Endothelial cell of umbilical vein (primary cell): ENCODE results near the gene CTTNBP2. TPM values are rescaled to one million over a fixed set of nuclear protein-coding genes. Genes with fewer than 3 reads are reported as not detected.

Source experiments
- BruUV-seq: library from RNA; stranded (reverse); fragments of 400-500 nt; replicated peaks from 2 replicates; lab custom pipeline; 2021; lab: Mats Ljungman, UMichigan
- CTCF ChIA-PET: fragments of 300-600, 350-600 bp; sonication (Branson Sonifier 250); formaldehyde crosslinking; loops from one replicate; lab custom pipeline; 2021; ENCODE audit warnings: antibody characterized with exemption, inconsistent platforms; lab: Charles Lee
- POLR2A ChIA-PET: fragments of 300-600, 350-600 bp; sonication (Branson Sonifier 250); formaldehyde crosslinking; loops from one replicate; lab custom pipeline; 2021; ENCODE audit warnings: antibody characterized with exemption, inconsistent platforms; lab: Charles Lee
- DNase-seq: peaks from one replicate; pipeline ENCODE4 v3.0.0-alpha.2; 2011; ENCODE audit warnings: low read depth, low spot score
- FAIRE-seq: peaks from 2 replicates; lab custom pipeline; 2011; peaks lifted over from hg19 to GRCh38; lab: Jason Lieb, UNC
- H2AFZ ChIP-seq: 2 replicates; pipeline ENCODE4 v1.6.0; 2012; ENCODE audit warnings: low read depth, low read length, control low read depth, inconsistent platforms
- H3K27ac ChIP-seq: 2 replicates; pipeline ENCODE4 v1.5.1; 2011; ENCODE audit warnings: low read depth, mild to moderate bottlenecking, control low read depth, low read length, moderate library complexity; ENCODE audit not compliant: insufficient read depth
- H3K27me3 ChIP-seq, 2 experiments: 2 replicates each; pipeline versions ENCODE4 v1.6.0 to v1.6.1; 2011; ENCODE audit warnings: low read length in 2 of 2, mixed read lengths in 1 of 2; ENCODE audit not compliant: control insufficient read depth in 2 of 2, insufficient read depth in 2 of 2
- H3K36me3 ChIP-seq, 2 experiments: 2 replicates in 1 of 2; 3 replicates in 1 of 2; pipeline ENCODE4 v1.5.1; 2011; ENCODE audit warnings: low read length in 2 of 2, mild to moderate bottlenecking in 1 of 2, moderate library complexity in 1 of 2; ENCODE audit not compliant: control insufficient read depth in 2 of 2, insufficient read depth in 2 of 2; ENCODE audit errors: extremely low read depth in 1 of 2
- H3K4me1 ChIP-seq: 3 replicates; pipeline ENCODE4 v1.5.1; 2011; ENCODE audit warnings: mild to moderate bottlenecking, low read length; ENCODE audit not compliant: control insufficient read depth, insufficient read depth; ENCODE audit errors: extremely low read depth
- H3K4me2 ChIP-seq: 2 replicates; pipeline ENCODE4 v1.6.1; 2011; ENCODE audit warnings: low read length, control low read depth, mixed read lengths; ENCODE audit not compliant: insufficient read depth
- H3K4me3 ChIP-seq, 3 experiments: fragments of 200-600 bp in 1 of 3; sonication (generic), shearing (Covaris generic) in 1 of 3; replicated peaks in 1 of 3; 2 replicates each; pipeline ENCODE4 v1.5.1; 2011 to 2016; ENCODE audit warnings: control low read depth in 3 of 3, low read length in 3 of 3, mild to moderate bottlenecking in 2 of 3, inconsistent platforms in 1 of 3, low read depth in 1 of 3, moderate library complexity in 1 of 3; ENCODE audit not compliant: insufficient read depth in 1 of 3
- H3K79me2 ChIP-seq: 2 replicates; pipeline ENCODE4 v1.6.0; 2012; ENCODE audit warnings: low read length, inconsistent platforms; ENCODE audit not compliant: control insufficient read depth, insufficient read depth
- H3K9ac ChIP-seq: replicated peaks from 2 replicates; pipeline ENCODE3; 2011; ENCODE audit warnings: low read length, control low read depth; ENCODE audit not compliant: insufficient read depth; ENCODE audit errors: extremely low read depth
- H3K9me1 ChIP-seq: replicated peaks from 3 replicates; pipeline ENCODE4 v1.6.0; 2011; ENCODE audit warnings: mild to moderate bottlenecking, low read length; ENCODE audit not compliant: control insufficient read depth, insufficient read depth; ENCODE audit errors: extremely low read depth
- H3K9me3 ChIP-seq: replicated peaks from 2 replicates; pipeline ENCODE4 v1.5.1; 2012; ENCODE audit warnings: low read length, inconsistent platforms; ENCODE audit not compliant: control insufficient read depth, insufficient read depth
- H4K20me1 ChIP-seq: replicated peaks from 2 replicates; pipeline ENCODE3; 2011; ENCODE audit warnings: mild to moderate bottlenecking, low read length; ENCODE audit not compliant: control insufficient read depth, insufficient read depth; ENCODE audit errors: extremely low read depth
- EZH2 ChIP-seq: IDR thresholded peaks from 2 replicates; pipeline ENCODE4 v1.6.1; 2012; ENCODE audit warnings: borderline replicate concordance, low read depth, mild to moderate bottlenecking, moderate library complexity, low read length, inconsistent platforms; ENCODE audit not compliant: severe bottlenecking
- MYC ChIP-seq: IDR thresholded peaks from one replicate; pipeline ENCODE4 v1.6.1; 2011; ENCODE audit warnings: mild to moderate bottlenecking, low read depth, low read length
- POLR2A ChIP-seq: IDR thresholded peaks from 2 replicates; pipeline ENCODE4 v1.6.1; 2012; ENCODE audit warnings: low read depth, mild to moderate bottlenecking, control low read depth, low read length
- dilution Hi-C: fragments of 300-500 bp; cut with MboI; formaldehyde crosslinking; loops from one replicate; pipeline ENCODE4 v1.15.0; 2019; ENCODE audit warnings: low sequenced_read_pairs; ENCODE audit not compliant: extremely low pct_ligation_motif_present
- intact Hi-C: fragments of 100-400 bp; cut with micrococcal nuclease; formaldehyde crosslinking; loops from one replicate; pipeline ENCODE4 v1.10.0; 2022
- polyA plus RNA-seq, 4 experiments: library from polyadenylated mRNA; depleted of rRNA in 3 of 4; stranded (reverse) in 3 of 4; unstranded in 1 of 4; fragments of >200 nt; gene quantifications; 2 replicates each; pipeline versions ENCODE4 v1.2.1 to v1.2.3, GENCODE V29; 2011 to 2012; ENCODE audit warnings: missing spikeins in 1 of 4
- total RNA-seq: library from RNA; stranded (reverse); gene quantifications from 2 replicates; pipeline ENCODE4 v1.2.3, GENCODE V29; 2021
- TF ChIP-seq, protein P1 (sequence below): IDR thresholded peaks from 2 replicates; pipeline ENCODE4 v1.6.1; 2011; ENCODE audit not compliant: insufficient read depth, insufficient read length
- TF ChIP-seq, protein P2 (sequence below), 2 donors: IDR thresholded peaks; 1 replicate in 1 of 2; 2 replicates in 1 of 2; pipeline ENCODE4 v1.5.1; 2011; ENCODE audit warnings: low read length in 2 of 2, mild to moderate bottlenecking in 2 of 2, moderate library complexity in 2 of 2, control low read depth in 1 of 2, inconsistent platforms in 1 of 2, low read depth in 1 of 2; ENCODE audit not compliant: insufficient read depth in 1 of 2; ENCODE audit errors: extremely low read depth in 1 of 2

Gene CTTNBP2
- total and polyA plus RNA-seq, 2 donors (not counting 3 experiments of a cell fraction or from before 2014, with no cell fraction given) = 0.08 to 0.35 TPM

DNA sequence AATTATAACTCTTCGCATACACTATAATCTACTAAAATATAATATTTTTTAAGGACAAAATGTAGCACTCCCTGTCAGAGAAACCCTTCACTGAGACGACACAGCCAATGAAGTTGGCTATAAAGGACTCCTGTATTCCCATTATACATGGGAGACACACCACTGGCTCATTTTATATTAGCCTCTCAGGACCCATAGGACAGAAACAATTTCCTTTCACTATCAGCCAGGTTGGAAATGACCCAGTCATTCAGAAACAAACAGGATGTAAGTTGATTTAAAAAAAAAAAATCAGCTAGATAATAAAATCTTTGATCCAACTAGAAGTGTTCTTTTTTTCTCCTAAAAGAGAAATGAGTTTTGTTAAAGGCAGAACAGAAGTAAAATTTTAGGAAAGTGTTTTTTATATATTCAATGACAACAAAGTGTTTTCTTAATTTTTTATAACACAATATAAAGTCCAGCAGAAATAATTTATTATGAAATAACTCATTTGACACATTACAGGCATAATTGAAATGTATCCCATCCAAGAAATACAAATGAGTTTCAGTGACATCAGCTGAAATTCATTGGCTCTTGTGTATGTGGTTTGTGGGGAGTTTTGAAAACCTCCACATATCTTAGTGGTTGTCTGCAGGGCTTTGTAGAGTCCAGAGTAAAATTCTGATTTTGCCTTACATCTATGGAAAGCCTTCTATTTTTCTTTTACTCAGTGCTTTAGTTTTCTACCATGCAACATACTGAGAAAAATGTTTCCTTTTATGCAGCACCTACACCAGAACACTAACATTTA lies 64.1 kb downstream of the CTTNBP2 start:
- Histone ChIP-seq H3K4me2 (no peak overlapping the region), H2AFZ (no peak overlapping the region), H3K9me1 (no peaks in the 10 kb centered on the region), H3K9ac (no peak overlapping the region), H3K27ac (no peak overlapping the region), H3K4me3 (no peak overlapping the region), H3K36me3 (no peaks in the 10 kb centered on the region), H4K20me1 (no peaks in the 10 kb centered on the region), H3K9me3 (no peaks in the 10 kb centered on the region), H3K27me3 (peaks cover 0 to 3% of the 10 kb centered on the region in 2 experiments), H3K4me1 (no peaks in the 10 kb centered on the region), H3K79me2 (no peaks in the 10 kb centered on the region)
- POLR2A ChIA-PET = no interaction called here
- dilution Hi-C loops (no loop called here), intact Hi-C loops (no loop called here)
- BruUV-seq = no TSS peak
- TF ChIP-seq EZH2 (no peak), MYC (no peak), POLR2A (no peak)
- TF ChIP-seq, protein P1, sequence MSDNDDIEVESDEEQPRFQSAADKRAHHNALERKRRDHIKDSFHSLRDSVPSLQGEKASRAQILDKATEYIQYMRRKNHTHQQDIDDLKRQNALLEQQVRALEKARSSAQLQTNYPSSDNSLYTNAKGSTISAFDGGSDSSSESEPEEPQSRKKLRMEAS = no peak
- TF ChIP-seq, protein P2, sequence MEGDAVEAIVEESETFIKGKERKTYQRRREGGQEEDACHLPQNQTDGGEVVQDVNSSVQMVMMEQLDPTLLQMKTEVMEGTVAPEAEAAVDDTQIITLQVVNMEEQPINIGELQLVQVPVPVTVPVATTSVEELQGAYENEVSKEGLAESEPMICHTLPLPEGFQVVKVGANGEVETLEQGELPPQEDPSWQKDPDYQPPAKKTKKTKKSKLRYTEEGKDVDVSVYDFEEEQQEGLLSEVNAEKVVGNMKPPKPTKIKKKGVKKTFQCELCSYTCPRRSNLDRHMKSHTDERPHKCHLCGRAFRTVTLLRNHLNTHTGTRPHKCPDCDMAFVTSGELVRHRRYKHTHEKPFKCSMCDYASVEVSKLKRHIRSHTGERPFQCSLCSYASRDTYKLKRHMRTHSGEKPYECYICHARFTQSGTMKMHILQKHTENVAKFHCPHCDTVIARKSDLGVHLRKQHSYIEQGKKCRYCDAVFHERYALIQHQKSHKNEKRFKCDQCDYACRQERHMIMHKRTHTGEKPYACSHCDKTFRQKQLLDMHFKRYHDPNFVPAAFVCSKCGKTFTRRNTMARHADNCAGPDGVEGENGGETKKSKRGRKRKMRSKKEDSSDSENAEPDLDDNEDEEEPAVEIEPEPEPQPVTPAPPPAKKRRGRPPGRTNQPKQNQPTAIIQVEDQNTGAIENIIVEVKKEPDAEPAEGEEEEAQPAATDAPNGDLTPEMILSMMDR (IDR thresholded peaks at IDR 0.05; ENCODE audit: extremely low read depth in 1 of 2, insufficient read depth in 1 of 2, low read depth in 1 of 2, low read length in 2 of 2) = no peak
- DNase-seq (no peak), FAIRE-seq (peak; percentile 46)
- CTCF ChIA-PET = no interaction called here
